GM10248 (cell line): ENCODE measurements around the gene NTN1.
"Not testable (repeated sequence)": the region's sequence is repeated elsewhere in the genome, so short reads cannot be mapped to it uniquely, and the experiment has no call there.

Experiments
- CTCF ChIA-PET: fragments of 300-600 bp; sonication (Branson Sonifier 250); formaldehyde crosslinking; extraction: SDS; loops from one replicate; lab custom pipeline; 2021; ENCODE audit warnings: antibody characterized with exemption; lab: Yijun Ruan, JAX
- POLR2A ChIA-PET: fragments of 350-650 bp; sonication (Branson Sonifier 250); formaldehyde crosslinking; extraction: SDS; loops from one replicate; lab custom pipeline; 2020; ENCODE audit warnings: antibody characterized with exemption; lab: Yijun Ruan, JAX
- DNase-seq: peaks from one replicate; pipeline ENCODE4 v3.0.0; 2012; ENCODE audit errors: extremely low spot score
- CTCF ChIP-seq: IDR thresholded peaks from 2 replicates; pipeline ENCODE4 v1.5.1; 2012; ENCODE audit warnings: mild to moderate bottlenecking, low read depth; ENCODE audit errors: extremely low read depth, missing control alignments, control extremely low read depth

The NTN1 gene

GRCh38 chr17:9256361-9256750 lies 235.0 kb downstream of the NTN1 start:
- TF ChIP-seq CTCF = no peak
- POLR2A ChIA-PET = no interaction called here
- CTCF ChIA-PET = interaction anchor here (1.0 to 1.8 kb wide), 4 partner anchors 10 to 56 kb away, joined by 4 to 6 read pairs (median 4); no protein-coding TSS in a partner anchor
- no peak for DNase-seq

- no peak for TF ChIP-seq CTCF
- CTCF ChIA-PET = interaction anchor here (1.0 to 1.8 kb wide), 4 partner anchors 9 to 57 kb away, joined by 4 to 6 read pairs (median 4); no protein-coding TSS in a partner anchor
- POLR2A ChIA-PET = interaction anchor here (0.5 kb wide), 1 partner anchor 103 kb away, joined by 5 read pairs; no protein-coding TSS in a partner anchor
- DNase-seq = no peak
Measured at GRCh38 chr17:9256751-9257629, 235.7 kb downstream of the NTN1 start.

- POLR2A ChIA-PET = interaction anchor here (0.5 kb wide), 1 partner anchor 103 kb away, joined by 5 read pairs; no protein-coding TSS in a partner anchor
- CTCF ChIA-PET = interaction anchor here (1.6 to 1.8 kb wide), 3 partner anchors 9 to 58 kb away, joined by 4 to 6 read pairs (median 4); no protein-coding TSS in a partner anchor
Measured at GRCh38 chr17:9257630-9257965, 236.3 kb downstream of the NTN1 start.

GRCh38 chr17:9258115-9259015 lies 237.1 kb downstream of the NTN1 start:
- no peak for TF ChIP-seq CTCF
- ChIA-PET CTCF (interaction anchor here (1.4 to 1.8 kb wide), 3 partner anchors 24 to 58 kb away, joined by 3 to 4 read pairs (median 4); no protein-coding TSS in a partner anchor), POLR2A (no interaction called here)
- no peak for DNase-seq

More at GRCh38 chr17:9257630-9257965, 236.3 kb downstream of the NTN1 start:
- not testable (repeated sequence) for DNase-seq

- ChIA-PET POLR2A (no interaction called here), CTCF (interaction anchor here (1.4 kb wide), 1 partner anchor 32 kb away, joined by 3 read pairs; no protein-coding TSS in a partner anchor)
- no peak for TF ChIP-seq CTCF
- DNase-seq = no peak
Measured at GRCh38 chr17:9259419-9259818, 238.1 kb downstream of the NTN1 start.

GRCh38 chr17:9261081-9262012 lies 240.0 kb downstream of the NTN1 start:
- ChIA-PET POLR2A (no interaction called here), CTCF (no interaction called here)
- no peak for DNase-seq
- no peak for TF ChIP-seq CTCF
